ENCODE results near the gene RHOA.

DNA sequence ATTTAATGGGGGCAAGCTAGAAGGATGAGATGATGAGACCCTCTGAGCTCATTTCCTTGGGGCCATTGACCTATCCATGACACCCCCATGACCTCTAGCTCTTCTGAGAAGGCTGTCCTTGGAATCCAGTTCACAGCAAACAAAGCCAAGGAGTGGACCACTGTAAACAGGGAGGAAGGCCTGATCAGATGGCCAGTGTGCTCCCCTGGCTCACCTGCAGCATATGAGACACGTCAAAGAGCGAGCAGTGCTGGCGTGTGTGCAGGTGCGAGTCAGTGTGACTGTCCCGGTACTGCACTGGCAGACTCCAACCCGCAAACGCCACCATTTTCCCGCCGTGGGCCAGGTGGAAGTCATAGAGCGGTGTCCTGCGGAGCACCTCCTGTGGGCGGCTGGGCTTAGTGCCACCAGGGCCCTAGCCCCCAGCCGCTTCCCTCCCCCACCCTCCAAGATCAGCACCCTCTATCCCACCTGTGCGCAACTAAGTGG lies 10.2 kb upstream of the RHOA start:
- no peak for TF ChIP-seq POLR2AphosphoS5 (IDR thresholded peaks at IDR 0.05)
- TF ChIP-seq, protein P1, sequence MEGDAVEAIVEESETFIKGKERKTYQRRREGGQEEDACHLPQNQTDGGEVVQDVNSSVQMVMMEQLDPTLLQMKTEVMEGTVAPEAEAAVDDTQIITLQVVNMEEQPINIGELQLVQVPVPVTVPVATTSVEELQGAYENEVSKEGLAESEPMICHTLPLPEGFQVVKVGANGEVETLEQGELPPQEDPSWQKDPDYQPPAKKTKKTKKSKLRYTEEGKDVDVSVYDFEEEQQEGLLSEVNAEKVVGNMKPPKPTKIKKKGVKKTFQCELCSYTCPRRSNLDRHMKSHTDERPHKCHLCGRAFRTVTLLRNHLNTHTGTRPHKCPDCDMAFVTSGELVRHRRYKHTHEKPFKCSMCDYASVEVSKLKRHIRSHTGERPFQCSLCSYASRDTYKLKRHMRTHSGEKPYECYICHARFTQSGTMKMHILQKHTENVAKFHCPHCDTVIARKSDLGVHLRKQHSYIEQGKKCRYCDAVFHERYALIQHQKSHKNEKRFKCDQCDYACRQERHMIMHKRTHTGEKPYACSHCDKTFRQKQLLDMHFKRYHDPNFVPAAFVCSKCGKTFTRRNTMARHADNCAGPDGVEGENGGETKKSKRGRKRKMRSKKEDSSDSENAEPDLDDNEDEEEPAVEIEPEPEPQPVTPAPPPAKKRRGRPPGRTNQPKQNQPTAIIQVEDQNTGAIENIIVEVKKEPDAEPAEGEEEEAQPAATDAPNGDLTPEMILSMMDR (IDR thresholded peaks at IDR 0.05) = no peak

Data from upper lobe of left lung (tissue), 4 donors.